ENCODE results near the gene LDAH.

- TF ChIP-seq ZFP30 (CRISPR knock-in tag; IDR thresholded peaks at IDR 0.05) (no peak), SNAI2 (CRISPR knock-in tag; IDR thresholded peaks at IDR 0.05) (no peak), ZNF8 (CRISPR knock-in tag; IDR thresholded peaks at IDR 0.05) (no peak), PATZ1 (CRISPR knock-in tag; IDR thresholded peaks at IDR 0.05; ENCODE audit: borderline replicate concordance) (no peak), ZNF70 (CRISPR knock-in tag; IDR thresholded peaks at IDR 0.05) (no peak), PPARA (CRISPR knock-in tag; IDR thresholded peaks at IDR 0.05; ENCODE audit: borderline replicate concordance) (no peak), POU6F1 (CRISPR knock-in tag; IDR thresholded peaks at IDR 0.05; ENCODE audit: borderline replicate concordance, low read depth) (no peak), ARNTL (CRISPR knock-in tag; IDR thresholded peaks at IDR 0.05; ENCODE audit: borderline replicate concordance, low read depth) (no peak), CSRNP3 (CRISPR knock-in tag; IDR thresholded peaks at IDR 0.05) (no peak), CSDC2 (CRISPR knock-in tag; IDR thresholded peaks at IDR 0.05) (no peak), ZC3H10 (CRISPR knock-in tag; IDR thresholded peaks at IDR 0.05) (no peak), ESRRG (CRISPR knock-in tag; IDR thresholded peaks at IDR 0.05) (no peak), OSR1 (CRISPR knock-in tag; IDR thresholded peaks at IDR 0.05) (no peak), TCF4 (CRISPR knock-in tag; IDR thresholded peaks at IDR 0.05; ENCODE audit: borderline replicate concordance) (no peak)
Observed at GRCh38 chr2:20649576-20649975, 173.3 kb downstream of the LDAH start.

Data from SK-N-SH treated with all-trans-retinoic acid at 6 μM for 48 hours (cell line).